GM18498 (cell line): ENCODE results near the gene DCAF6.
A peak's percentile ranks its signal among the peaks of the same experiment; 100 is the strongest.
"Not testable (repeated sequence)": the region's sequence is repeated elsewhere in the genome, so short reads cannot be mapped to it uniquely, and the experiment has no call there.

ENCODE experiments used
- ATAC-seq: cut with Tn5 transposase; IDR thresholded peaks from one replicate; pipeline ENCODE4 v1.9.1; 2021; ENCODE audit warnings: mild to moderate bottlenecking, moderate library complexity; ENCODE audit not compliant: unreplicated experiment

DCAF6 gene

GRCh38 chr1:168007691-168008090, 71.2 kb downstream of the DCAF6 start:
- no peak for ATAC-seq

- no peak for ATAC-seq
Observed at GRCh38 chr1:168008595-168008994, 72.1 kb downstream of the DCAF6 start.

- no peak for ATAC-seq
Observed at GRCh38 chr1:168009322-168009721, 72.8 kb downstream of the DCAF6 start.

DNA sequence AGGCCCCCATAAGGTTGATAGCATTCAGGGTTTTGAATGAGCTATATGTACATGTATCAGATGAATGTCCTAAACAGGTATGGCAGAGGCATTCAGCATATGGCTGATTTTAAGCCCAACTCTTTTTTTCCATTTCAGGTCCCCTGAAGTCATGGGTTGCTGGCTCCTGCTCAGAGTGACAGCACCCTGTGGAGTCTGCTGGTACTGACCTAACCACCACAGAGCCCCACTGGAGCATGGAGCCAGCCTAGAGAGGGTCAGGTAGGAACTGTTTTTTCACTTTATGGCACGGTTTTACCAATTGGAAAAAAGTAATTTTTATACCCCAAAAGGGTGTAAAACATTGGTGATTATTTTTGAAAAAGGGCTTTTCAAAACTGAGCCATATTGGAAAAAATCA, 82.9 kb downstream of the DCAF6 start:
- no peak for ATAC-seq

DNA sequence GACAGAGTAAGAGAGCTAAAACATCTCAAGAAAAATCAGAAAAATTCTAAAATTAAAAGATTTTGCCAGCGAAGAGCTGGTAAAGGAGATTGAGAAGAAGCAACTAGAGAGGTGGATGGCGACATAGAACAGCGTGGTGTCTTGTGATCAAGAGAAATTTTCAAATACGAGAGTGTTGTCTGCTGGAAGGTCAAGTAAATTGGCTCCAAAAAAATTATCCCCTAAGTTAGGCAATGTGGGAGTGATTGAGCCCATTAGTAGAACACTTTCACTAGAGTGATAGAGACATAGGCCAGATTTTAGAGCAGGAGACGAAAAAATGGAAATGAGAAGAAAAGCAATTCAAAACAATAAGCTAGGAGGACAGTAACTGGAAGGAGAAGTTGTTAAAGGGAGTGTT, 94.7 kb downstream of the DCAF6 start:
- no peak for ATAC-seq

- ATAC-seq: peak; percentile 15
Observed at GRCh38 chr1:168031627-168032026, 95.1 kb downstream of the DCAF6 start.

DNA sequence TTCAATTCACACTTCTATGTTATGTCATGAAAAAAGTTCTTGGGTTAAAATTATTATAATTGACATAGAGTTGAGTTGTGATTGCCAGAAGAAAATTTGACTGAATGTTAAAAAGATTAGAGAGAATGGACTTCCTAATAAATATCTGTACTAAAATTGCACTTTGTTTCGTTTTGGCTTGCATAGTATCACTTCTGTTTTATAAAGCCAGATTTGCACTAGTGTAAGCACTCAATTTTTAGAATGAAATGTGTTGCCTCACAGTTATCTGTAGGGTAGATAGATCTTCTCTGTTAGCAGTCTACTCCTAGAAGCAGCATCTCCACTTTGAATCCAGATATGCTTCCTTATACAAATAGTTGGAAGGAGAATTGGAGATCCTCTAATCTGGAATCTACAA, 95.5 kb downstream of the DCAF6 start:
- ATAC-seq: peak; percentile 56

GRCh38 chr1:168035345-168035744, 98.9 kb downstream of the DCAF6 start:
- no peak for ATAC-seq

DNA sequence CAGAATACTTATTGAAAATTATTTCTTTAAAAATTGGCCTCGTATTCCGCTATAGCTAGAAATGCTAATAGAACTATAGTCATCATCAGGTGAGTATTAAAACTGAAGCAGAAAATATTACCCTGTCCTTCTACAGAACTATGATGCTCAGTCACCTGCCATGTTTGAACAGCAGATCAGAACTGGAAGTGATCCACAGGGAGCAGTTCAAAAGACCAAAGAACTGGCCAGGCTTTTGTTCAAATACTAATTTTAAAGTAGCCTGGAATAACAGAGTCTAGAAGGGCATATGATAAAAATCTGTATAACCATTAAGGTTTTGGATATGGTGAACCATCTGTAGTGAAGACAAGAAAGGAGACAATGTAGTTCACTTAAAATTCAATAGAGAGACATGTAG, 105.9 kb downstream of the DCAF6 start:
- no peak for ATAC-seq

GRCh38 chr1:168045311-168045710, 108.8 kb downstream of the DCAF6 start:
- no peak for ATAC-seq

DNA sequence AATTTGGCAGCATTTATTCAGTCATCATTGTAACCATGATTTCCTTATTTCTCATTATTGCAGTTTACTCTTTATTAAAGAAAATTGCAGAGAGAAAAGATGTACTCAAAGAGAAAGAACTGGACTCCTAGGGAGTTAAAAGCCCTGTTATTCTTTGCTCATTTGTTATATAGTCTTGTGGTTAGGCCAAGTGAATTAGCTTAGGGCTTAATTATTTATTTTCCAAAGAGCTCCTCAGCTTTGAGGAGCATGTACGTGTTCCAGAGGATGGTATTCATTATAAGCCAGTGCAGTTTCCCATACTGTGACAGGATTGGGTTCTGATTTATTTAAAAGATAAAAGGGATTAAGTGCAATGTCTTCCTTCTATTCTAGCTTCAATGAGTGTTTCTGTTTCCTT, 113.8 kb downstream of the DCAF6 start:
- ATAC-seq: no peak

DNA sequence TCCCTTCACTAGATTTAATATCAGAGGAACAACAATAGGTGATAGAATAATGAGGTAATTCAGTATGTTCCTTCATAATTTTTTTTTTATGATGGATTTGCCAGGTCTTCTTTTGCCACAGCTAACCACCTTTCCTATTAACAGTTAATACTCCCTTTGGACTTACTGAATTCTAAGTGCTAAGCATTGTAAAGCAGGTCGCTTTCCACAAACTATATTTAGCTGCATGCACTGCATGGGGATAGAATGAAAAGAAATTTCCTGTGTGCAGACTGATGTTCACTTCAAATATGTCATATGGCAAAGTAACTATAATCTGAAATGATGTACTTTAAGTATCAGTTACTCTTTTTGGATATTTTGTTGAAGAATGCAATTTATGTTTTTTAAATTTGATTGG, 114.4 kb downstream of the DCAF6 start:
- ATAC-seq: no peak

GRCh38 chr1:168053681-168054080, 117.2 kb downstream of the DCAF6 start:
- ATAC-seq: no peak

- ATAC-seq: no peak
Observed at GRCh38 chr1:168054117-168054516, 117.6 kb downstream of the DCAF6 start.

DNA sequence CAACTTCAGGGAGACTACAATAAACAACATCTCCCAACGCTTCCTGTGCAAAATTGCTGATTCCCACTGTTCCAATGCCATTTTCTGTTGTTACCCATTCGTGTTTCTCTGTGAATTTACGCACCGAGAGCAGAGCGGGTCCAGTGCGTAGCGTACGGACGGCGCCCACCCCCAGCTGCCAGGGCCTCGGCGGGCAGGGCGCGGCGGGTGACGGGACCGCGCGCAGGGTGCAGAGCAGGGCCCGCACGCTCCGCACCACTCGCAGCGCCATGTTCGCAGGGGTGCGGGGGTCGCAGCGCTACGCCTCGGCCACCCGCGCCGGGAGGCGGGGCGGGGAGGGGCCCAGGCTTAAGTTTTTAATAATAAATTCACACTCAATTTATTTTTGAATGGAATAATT, 119.7 kb downstream of the DCAF6 start:
- ATAC-seq: not testable (repeated sequence)

DNA sequence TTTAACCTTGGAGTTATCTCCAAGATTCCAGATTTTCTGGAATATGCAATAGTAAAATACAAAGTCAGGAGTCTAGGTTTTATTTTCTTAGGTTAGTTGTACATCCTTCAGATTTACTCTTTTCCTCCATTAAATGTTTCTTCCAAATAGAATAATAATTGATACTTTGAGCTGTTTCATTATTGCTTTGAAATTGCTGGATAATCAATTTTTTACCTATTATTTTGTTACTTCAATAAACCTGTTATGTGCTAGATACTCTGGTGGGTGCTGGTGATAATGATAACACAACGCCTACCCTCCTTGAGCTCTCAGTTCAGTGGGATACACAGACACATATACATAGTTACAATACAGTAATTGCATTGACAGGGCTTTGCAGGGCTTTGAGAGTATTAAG, 120.9 kb downstream of the DCAF6 start:
- ATAC-seq: no peak

GRCh38 chr1:168057921-168058320, 121.4 kb downstream of the DCAF6 start:
- no peak for ATAC-seq

GRCh38 chr1:168064216-168064615, 127.7 kb downstream of the DCAF6 start:
- ATAC-seq: no peak

DNA sequence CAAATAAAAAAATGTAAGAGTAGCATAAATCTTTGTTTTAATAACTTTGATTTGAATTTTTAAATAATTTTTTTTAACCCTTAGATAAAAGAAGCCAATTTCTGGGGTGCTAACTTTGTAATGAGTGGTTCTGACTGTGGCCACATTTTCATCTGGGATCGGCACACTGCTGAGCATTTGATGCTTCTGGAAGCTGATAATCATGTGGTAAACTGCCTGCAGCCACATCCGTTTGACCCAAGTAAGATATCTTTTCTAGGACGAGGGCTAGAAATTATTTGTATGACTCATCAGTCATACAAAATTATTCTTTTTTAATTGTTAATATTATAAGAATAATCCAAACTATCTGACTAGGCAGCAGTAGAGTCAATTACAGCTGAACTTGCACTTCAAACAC, 129.0 kb downstream of the DCAF6 start:
- ATAC-seq: no peak

DNA sequence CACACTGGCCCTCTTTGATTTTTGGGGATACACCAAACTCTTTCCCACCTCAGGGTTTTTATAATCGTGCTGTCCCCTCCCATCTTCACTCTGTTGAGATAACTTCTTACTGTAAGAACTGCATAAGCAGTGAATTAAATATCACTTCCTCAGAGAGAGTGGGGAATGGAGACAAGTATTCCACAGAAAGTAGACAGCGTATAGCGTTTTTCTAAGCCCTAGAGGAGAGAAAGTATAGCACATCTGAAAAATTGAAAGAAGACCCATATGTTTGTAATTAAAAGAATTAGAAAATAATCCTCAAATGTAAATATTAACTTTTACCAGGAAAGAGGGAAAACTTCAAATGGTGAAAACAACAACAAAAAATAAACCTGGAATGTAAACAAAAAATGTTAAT, 132.9 kb downstream of the DCAF6 start:
- ATAC-seq: no peak

GRCh38 chr1:168079761-168080160, 143.3 kb downstream of the DCAF6 start:
- no peak for ATAC-seq

DNA sequence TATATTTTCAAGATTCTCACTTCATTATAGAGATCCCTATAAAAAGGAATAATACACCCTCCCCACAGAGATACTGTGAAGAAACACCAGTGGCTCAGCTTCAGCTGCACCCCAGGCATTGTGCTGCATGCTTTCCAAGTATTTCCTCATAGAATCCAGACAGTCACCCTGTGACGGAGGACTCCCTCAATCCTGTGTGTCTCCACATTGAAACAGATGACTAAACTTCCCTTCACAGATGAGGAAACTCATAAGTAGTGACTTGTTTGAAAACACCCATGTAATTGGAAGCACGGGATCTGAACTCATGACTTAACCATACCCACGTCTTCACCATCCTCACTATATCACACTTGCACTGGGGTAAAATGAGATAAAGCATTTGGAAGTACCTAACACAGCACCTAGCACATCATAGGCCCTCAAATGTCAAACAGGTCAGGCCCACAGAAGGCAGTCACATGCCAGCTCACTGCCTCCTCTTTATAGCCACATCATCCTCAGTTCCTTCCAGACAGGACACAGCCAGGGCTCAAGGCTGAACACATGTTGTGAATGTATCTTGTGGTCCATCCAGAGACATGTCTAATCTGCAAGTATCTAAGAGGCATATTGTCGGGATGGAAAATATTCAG, 145.0 kb downstream of the DCAF6 start:
- ATAC-seq: no peak
